H1 (cell line): ENCODE data around the gene CGREF1. TPM values are rescaled to one million over a fixed set of nuclear protein-coding genes. Genes with fewer than 3 reads are reported as not detected.
A peak's percentile ranks its signal among the peaks of the same experiment; 100 is the strongest.

Source experiments
- EP300 ChIP-seq, 2 experiments: IDR thresholded peaks; 1 replicate in 1 of 2; 2 replicates in 1 of 2; pipeline ENCODE4 v1.6.1; 2011 to 2012; ENCODE audit warnings: low read depth in 2 of 2, low read length in 2 of 2, mild to moderate bottlenecking in 2 of 2, borderline replicate concordance in 1 of 2, inconsistent platforms in 1 of 2, moderate library complexity in 1 of 2
- RNF2 ChIP-seq: fragments of 200-900, 300-1000 bp; sonication (generic); IDR thresholded peaks from 2 replicates; pipeline ENCODE4 v1.7.1; 2016; ENCODE audit warnings: borderline replicate concordance, low read depth, mild to moderate bottlenecking, antibody characterized with exemption, low read length; ENCODE audit not compliant: poor library complexity, severe bottlenecking; ENCODE audit errors: missing control alignments
- TBP ChIP-seq: IDR thresholded peaks from 2 replicates; pipeline ENCODE4 v1.6.1; 2011; ENCODE audit warnings: low read depth, low read length, improper control_type of control experiment
- polyA plus RNA-seq, 7 experiments: library from polyadenylated mRNA; depleted of rRNA in 3 of 7; stranded (reverse) in 5 of 7; unstranded in 2 of 7; fragments of >200 nt in 5 of 7; fragments of 200-250 nt in 2 of 7; gene quantifications; 1 replicate in 5 of 7; 2 replicates in 1 of 7; 4 replicates in 1 of 7; pipeline versions ENCODE4 v1.2.1 to v1.2.3, GENCODE V29; 2011 to 2013; ENCODE audit warnings: missing spikeins in 2 of 7, mixed read lengths in 2 of 7
- total RNA-seq: library from RNA; stranded (reverse); fragmentation: NEBNext Ultra II Directional; extraction: Animal tissue kit (Norgen Biotek cat#: 25700); gene quantifications from 2 replicates; pipeline ENCODE4 v1.2.1, GENCODE V29; 2021

The CGREF1 gene
- total and polyA plus RNA-seq, 2 of the 8 experiments (the other 6 are each of a cell fraction or from before 2014, with no cell fraction given) = 2.5 to 3.4 TPM

DNA sequence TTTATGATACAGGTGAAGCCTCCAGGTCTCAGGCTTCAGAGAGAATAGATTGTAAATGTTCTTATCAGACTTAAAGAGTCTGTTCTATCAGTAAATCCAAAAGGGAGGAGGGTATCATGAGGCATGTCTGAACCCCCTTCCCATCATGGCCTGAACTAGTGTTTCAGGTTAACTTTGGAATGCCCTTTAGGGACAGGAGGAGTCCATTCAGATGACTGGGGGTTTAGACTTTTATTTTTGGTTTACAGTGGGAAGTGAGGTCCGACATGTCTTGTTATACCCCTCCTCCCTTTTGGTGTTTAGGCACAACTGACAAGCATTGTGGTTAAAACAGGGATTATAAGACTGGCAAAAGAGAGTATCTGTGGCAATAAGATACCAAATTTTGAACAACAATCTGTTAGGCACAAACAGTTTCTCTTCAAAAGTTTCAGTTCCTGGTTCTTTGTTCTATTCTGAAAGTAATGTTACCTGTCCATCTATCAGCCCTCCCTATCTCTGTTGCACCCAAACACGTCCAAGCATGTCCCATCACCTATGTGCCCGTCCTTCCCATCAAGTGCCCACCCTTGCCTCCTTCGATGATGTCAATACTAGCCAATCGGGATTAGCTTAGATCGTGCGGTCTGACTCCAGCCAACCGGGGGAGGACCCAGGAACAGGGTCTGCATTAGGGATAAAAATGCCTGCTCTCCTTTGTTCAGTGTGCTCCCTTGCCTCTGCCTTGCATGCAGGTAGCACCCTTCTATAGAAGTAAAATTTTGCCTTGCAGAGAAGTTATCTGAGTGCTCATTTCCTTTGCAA, 46.2 kb upstream of the CGREF1 start (continued):
- TF ChIP-seq EP300 (IDR thresholded peaks at IDR 0.05; ENCODE audit: borderline replicate concordance in 1 of 2, low read depth in 2 of 2, low read length in 2 of 2) = no peak
- 0 out of 2 replicates have a peak, but pooled peaks have one; percentile 16 for TF ChIP-seq TBP
- no peak for TF ChIP-seq RNF2
- TF ChIP-seq, all 59 proteins: peak for 2
